CD14-positive monocyte (primary cell): Measurements from ENCODE around the gene PIP5K1C. TPM values are rescaled to one million over a fixed set of nuclear protein-coding genes. Genes with fewer than 3 reads are reported as not detected.

Source experiments
- DNase-seq, 3 donors: peaks; one replicate each; pipeline ENCODE4 v3.0.0-alpha.2; 2011 to 2022
- H2AFZ ChIP-seq: 2 replicates; pipeline ENCODE4 v1.6.0; 2012; ENCODE audit warnings: mild to moderate bottlenecking, low read depth, low read length, inconsistent platforms; ENCODE audit not compliant: insufficient read depth, poor library complexity, severe bottlenecking
- H3K27ac ChIP-seq, 2 donors: 1 replicate in 1 of 2; 2 replicates in 1 of 2; pipeline ENCODE4 v1.5.1; 2012 to 2013; ENCODE audit warnings: low read length in 2 of 2, control low read depth in 1 of 2, inconsistent platforms in 1 of 2, low read depth in 1 of 2, mild to moderate bottlenecking in 1 of 2
- H3K27me3 ChIP-seq, 2 donors: one replicate each; pipeline versions ENCODE4 v1.6.0 to v1.6.1; 2011 to 2013; ENCODE audit warnings: low read length in 2 of 2; ENCODE audit not compliant: control insufficient read depth in 2 of 2, insufficient read depth in 2 of 2
- H3K36me3 ChIP-seq, 2 donors: replicated peaks in 1 of 2; 1 replicate in 1 of 2; 2 replicates in 1 of 2; pipeline versions ENCODE4 v1.5.1 to v1.6.1; 2012 to 2013; ENCODE audit warnings: low read length in 2 of 2, control low read depth in 1 of 2, inconsistent platforms in 1 of 2, mild to moderate bottlenecking in 1 of 2; ENCODE audit not compliant: insufficient read depth in 2 of 2, control insufficient read depth in 1 of 2
- H3K4me1 ChIP-seq, 2 donors: 1 replicate in 1 of 2; 2 replicates in 1 of 2; pipeline versions ENCODE4 v1.5.1 to v1.6.1; 2012 to 2013; ENCODE audit warnings: low read length in 2 of 2, control low read depth in 1 of 2, inconsistent platforms in 1 of 2, mild to moderate bottlenecking in 1 of 2, moderate library complexity in 1 of 2; ENCODE audit not compliant: insufficient read depth in 2 of 2, control insufficient read depth in 1 of 2
- H3K4me2 ChIP-seq: replicated peaks from 2 replicates; pipeline ENCODE3; 2012; ENCODE audit warnings: low read length, moderate library complexity, mild to moderate bottlenecking; ENCODE audit not compliant: poor library complexity, severe bottlenecking; ENCODE audit errors: extremely low read depth
- H3K4me3 ChIP-seq, 3 experiments: fragments of 200-600 bp in 1 of 3; sonication (generic) in 1 of 3; replicated peaks in 1 of 3; 1 replicate in 2 of 3; 2 replicates in 1 of 3; pipeline ENCODE4 v1.5.1; 2011 to 2013; ENCODE audit warnings: low read length in 3 of 3, mild to moderate bottlenecking in 3 of 3, control low read depth in 2 of 3, low read depth in 2 of 3, inconsistent platforms in 1 of 3, moderate library complexity in 1 of 3
- H3K79me2 ChIP-seq: 2 replicates; pipeline ENCODE4 v1.6.0; 2012; ENCODE audit warnings: mild to moderate bottlenecking, control low read depth, inconsistent platforms, low read length, moderate library complexity; ENCODE audit not compliant: insufficient read depth
- H3K9ac ChIP-seq: 2 replicates; pipeline ENCODE4 v1.6.0; 2017; ENCODE audit warnings: low read length, mild to moderate bottlenecking; ENCODE audit not compliant: insufficient read depth, poor library complexity, severe bottlenecking
- H3K9me3 ChIP-seq, 2 donors: replicated peaks in 1 of 2; 1 replicate in 1 of 2; 2 replicates in 1 of 2; pipeline versions ENCODE4 v1.5.1 to v1.6.1; 2012 to 2013; ENCODE audit warnings: low read length in 2 of 2, control low read depth in 1 of 2; ENCODE audit not compliant: control insufficient read depth in 1 of 2, insufficient read depth in 1 of 2
- H4K20me1 ChIP-seq: 2 replicates; pipeline ENCODE4 v1.6.0; 2012; ENCODE audit warnings: mild to moderate bottlenecking, low read length, control low read depth, moderate library complexity; ENCODE audit not compliant: insufficient read depth
- H3K27ac Mint-ChIP-seq, 7 donors: one replicate each; pipeline ENCODE4 v1.8.0; 2020; ENCODE audit warnings: mild to moderate bottlenecking in 7 of 7, mixed read lengths in 7 of 7, moderate library complexity in 6 of 7, inconsistent platforms in 2 of 7
- H3K27me3 Mint-ChIP-seq, 3 donors: one replicate each; pipeline ENCODE4 v1.8.0; 2021 to 2022; ENCODE audit warnings: low read depth in 3 of 3, mild to moderate bottlenecking in 3 of 3, mixed read lengths in 3 of 3, moderate library complexity in 3 of 3, inconsistent platforms in 1 of 3
- H3K36me3 Mint-ChIP-seq, 2 donors: one replicate each; pipeline ENCODE4 v1.8.0; 2020; ENCODE audit warnings: mixed read lengths in 2 of 2, inconsistent platforms in 1 of 2, mild to moderate bottlenecking in 1 of 2
- H3K4me1 Mint-ChIP-seq: one replicate; pipeline ENCODE4 v1.8.0; 2020; ENCODE audit warnings: mild to moderate bottlenecking, mixed read lengths
- H3K4me3 Mint-ChIP-seq, 2 donors: one replicate each; pipeline ENCODE4 v1.8.0; 2020; ENCODE audit warnings: mild to moderate bottlenecking in 2 of 2, mixed read lengths in 2 of 2, moderate library complexity in 1 of 2
- H3K9me3 Mint-ChIP-seq, 7 donors: one replicate each; pipeline ENCODE4 v1.8.0; 2020 to 2022; ENCODE audit warnings: mixed read lengths in 7 of 7, mild to moderate bottlenecking in 6 of 7, moderate library complexity in 6 of 7, inconsistent platforms in 2 of 7
- CTCF ChIP-seq: fragments of 200-600 bp; IDR thresholded peaks from one replicate; pipeline ENCODE4 v1.8.0; 2022; ENCODE audit warnings: antibody characterized with exemption, mild to moderate bottlenecking
- WGBS: methylation state at CpG from one replicate; pipeline ENCODE4 v1.1.5; 2013; ENCODE audit warnings: missing lambda C conversion rate; ENCODE audit not compliant: insufficient coverage; 5-methylcytosine and 5-hydroxymethylcytosine counted together
- intact Hi-C, 2 donors: fragments of 100-400 bp; cut with micrococcal nuclease; formaldehyde crosslinking; loops; one replicate each; pipeline versions ENCODE4 v1.15.0 to v1.15.1; 2023
- polyA plus RNA-seq, 3 donors: library from polyadenylated mRNA; depleted of rRNA in 1 of 3; unstranded in 2 of 3; stranded (reverse) in 1 of 3; fragments of 300-500 nt in 2 of 3; fragments of >200 nt in 1 of 3; fragmentation: Illumina TruSeq in 2 of 3; gene quantifications; 1 replicate in 2 of 3; 2 replicates in 1 of 3; pipeline ENCODE4 v1.2.3, GENCODE V29; 2012 to 2021

The PIP5K1C gene
- polyA plus RNA-seq, 3 donors, result 6.5 to 19.5 (median 10.1) TPM

- no peak for DNase-seq
- peaks cover 0 to 3% (median 0%) of the 10 kb centered on the region in 7 donors for H3K9me3 Mint-ChIP-seq
- Histone ChIP-seq H3K9me3 (no peaks in the 10 kb centered on the region), H3K36me3 (peaks cover 13 to 24% of the 10 kb centered on the region in 2 donors), H2AFZ (no peak overlapping the region), H3K4me3 (no peak overlapping the region), H3K4me1 (peaks cover 5 to 13% of the 10 kb centered on the region in 2 donors), H4K20me1 (peaks cover 96% of the 10 kb centered on the region), H3K27me3 (no peaks in the 10 kb centered on the region), H3K4me2 (no peak overlapping the region), H3K79me2 (peaks cover 97% of the 10 kb centered on the region), H3K9ac (no peak overlapping the region), H3K27ac (no peak overlapping the region)
- H3K4me3 Mint-ChIP-seq, result no peak overlapping the region
- TF ChIP-seq CTCF, result no peak
- H3K4me1 Mint-ChIP-seq, result peaks cover 15% of the 10 kb centered on the region
- 95% methylated on average over 20 of the region's 25 CpGs for WGBS
- H3K36me3 Mint-ChIP-seq, result peaks cover 14 to 40% of the 10 kb centered on the region in 2 donors
- peaks cover 0 to 3% (median 0%) of the 10 kb centered on the region in 3 donors for H3K27me3 Mint-ChIP-seq
- peak overlapping the region in 2 of 7 donors; percentile 8 to 70 for H3K27ac Mint-ChIP-seq
- intact Hi-C loops, result no loop called here
Observed at GRCh38 chr19:3695124-3695733, 5.0 kb downstream of the PIP5K1C start.

DNA sequence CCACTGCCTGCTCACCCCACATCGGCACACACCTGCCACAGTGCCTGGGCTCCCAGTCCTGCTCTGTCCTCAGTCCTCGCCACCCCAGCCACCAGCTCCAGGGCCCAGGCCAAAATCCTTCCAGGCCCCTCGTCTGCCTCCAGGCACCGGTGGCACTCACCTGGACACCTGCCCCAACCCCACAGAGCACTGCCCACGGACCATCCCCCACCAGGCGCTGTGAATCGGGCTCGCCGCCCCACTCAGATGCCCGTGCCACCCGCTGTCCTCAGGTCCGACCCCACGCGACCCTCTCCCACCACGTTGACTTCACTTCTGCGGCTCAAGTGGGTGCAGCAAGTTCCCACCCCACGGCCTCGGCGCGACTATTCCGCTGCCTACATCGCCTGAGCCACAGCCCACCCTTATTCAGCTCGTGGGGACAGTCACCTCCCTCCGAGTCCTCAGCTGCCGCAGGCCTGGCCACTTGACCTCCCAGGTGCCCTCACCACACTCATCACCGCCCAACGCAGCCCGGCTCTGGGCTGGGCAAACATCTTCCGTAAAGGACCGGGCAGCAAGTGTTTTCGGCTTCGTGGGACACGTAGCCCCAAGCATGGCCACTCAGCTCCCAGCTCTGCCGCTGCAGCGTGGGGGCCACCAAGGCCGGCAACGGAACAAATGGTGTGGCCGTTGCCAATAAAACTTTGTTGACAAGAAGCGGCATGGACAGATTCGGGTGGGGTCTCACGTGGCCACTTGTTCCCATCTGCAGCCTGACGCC, 5.7 kb downstream of the PIP5K1C start:
- H3K27ac ChIP-seq, result no peak overlapping the region
- TF ChIP-seq CTCF, result no peak
- no peak overlapping the region for H3K4me3 ChIP-seq
- no peaks in the 10 kb centered on the region for H3K27me3 ChIP-seq
- Mint-ChIP-seq H3K9me3 (peaks cover 0 to 3% (median 0%) of the 10 kb centered on the region in 7 donors), H3K4me1 (peaks cover 15% of the 10 kb centered on the region), H3K27me3 (peaks cover 0 to 3% (median 0%) of the 10 kb centered on the region in 3 donors), H3K36me3 (peaks cover 20 to 44% of the 10 kb centered on the region in 2 donors), H3K4me3 (no peak overlapping the region), H3K27ac (peak overlapping the region in 2 of 7 donors; percentile 15 to 70)
- H3K36me3 ChIP-seq, result peaks cover 13 to 30% of the 10 kb centered on the region in 2 donors
- H3K9me3 ChIP-seq, result no peaks in the 10 kb centered on the region
- H3K4me1 ChIP-seq, result peaks cover 5 to 11% of the 10 kb centered on the region in 2 donors
- 97% methylated on average over 40 of the region's 42 CpGs for WGBS
- H2AFZ ChIP-seq, result no peak overlapping the region
- no peak overlapping the region for H3K4me2 ChIP-seq
- intact Hi-C loops, result no loop called here
- no peak overlapping the region for H3K9ac ChIP-seq
- peaks cover 97% of the 10 kb centered on the region for H3K79me2 ChIP-seq
- peaks cover 99% of the 10 kb centered on the region for H4K20me1 ChIP-seq
- no peak for DNase-seq
